OCI-LY7 (cell line): ENCODE data around the gene AZGP1.

Experiments
- CTCF ChIP-seq: fragments of 200-600 bp; sonication (generic); conservative IDR thresholded peaks from 2 replicates; pipeline ENCODE4 v1.5.1; 2014; ENCODE audit warnings: mild to moderate bottlenecking, antibody characterized with exemption, low read length, moderate library complexity, mixed read lengths
- EZH2phosphoT487 ChIP-seq: fragments of 200-600 bp; sonication (generic); IDR thresholded peaks from 2 replicates; pipeline ENCODE4 v1.6.1; 2018; ENCODE audit warnings: low read depth, borderline replicate concordance, mild to moderate bottlenecking, mixed run types, antibody characterized with exemption, low read length, moderate library complexity, mixed read lengths

- TF ChIP-seq CTCF (no peak), EZH2phosphoT487 (no peak)
These were observed 37.5 kb upstream of the AZGP1 start for GRCh38 chr7:100013328-100013676.
